ENCODE results near the gene MPPED1.

DNA sequence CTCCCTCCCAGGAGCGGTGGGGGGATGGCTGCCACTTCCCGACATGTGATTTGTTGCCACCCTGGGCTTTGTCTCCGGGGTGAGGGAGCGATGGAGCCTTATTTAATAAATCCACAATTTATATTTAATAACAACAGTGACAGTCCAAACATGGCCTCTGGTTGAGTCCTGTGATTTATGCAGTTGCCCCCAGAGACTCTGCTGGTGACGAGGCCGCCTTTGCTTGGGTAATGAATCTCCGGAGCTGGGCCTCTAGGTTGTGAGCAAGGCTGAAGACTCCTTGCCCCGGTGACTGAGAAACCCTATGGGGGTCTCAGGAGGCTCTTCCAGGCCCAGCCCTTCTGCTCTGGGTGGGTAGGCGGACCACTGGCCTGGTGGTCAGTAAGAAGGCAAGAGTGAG lies 16.7 kb downstream of the MPPED1 start:
- TF ChIP-seq, protein P1, sequence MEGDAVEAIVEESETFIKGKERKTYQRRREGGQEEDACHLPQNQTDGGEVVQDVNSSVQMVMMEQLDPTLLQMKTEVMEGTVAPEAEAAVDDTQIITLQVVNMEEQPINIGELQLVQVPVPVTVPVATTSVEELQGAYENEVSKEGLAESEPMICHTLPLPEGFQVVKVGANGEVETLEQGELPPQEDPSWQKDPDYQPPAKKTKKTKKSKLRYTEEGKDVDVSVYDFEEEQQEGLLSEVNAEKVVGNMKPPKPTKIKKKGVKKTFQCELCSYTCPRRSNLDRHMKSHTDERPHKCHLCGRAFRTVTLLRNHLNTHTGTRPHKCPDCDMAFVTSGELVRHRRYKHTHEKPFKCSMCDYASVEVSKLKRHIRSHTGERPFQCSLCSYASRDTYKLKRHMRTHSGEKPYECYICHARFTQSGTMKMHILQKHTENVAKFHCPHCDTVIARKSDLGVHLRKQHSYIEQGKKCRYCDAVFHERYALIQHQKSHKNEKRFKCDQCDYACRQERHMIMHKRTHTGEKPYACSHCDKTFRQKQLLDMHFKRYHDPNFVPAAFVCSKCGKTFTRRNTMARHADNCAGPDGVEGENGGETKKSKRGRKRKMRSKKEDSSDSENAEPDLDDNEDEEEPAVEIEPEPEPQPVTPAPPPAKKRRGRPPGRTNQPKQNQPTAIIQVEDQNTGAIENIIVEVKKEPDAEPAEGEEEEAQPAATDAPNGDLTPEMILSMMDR (IDR thresholded peaks at IDR 0.05): no peak
- TF ChIP-seq, protein P2, sequence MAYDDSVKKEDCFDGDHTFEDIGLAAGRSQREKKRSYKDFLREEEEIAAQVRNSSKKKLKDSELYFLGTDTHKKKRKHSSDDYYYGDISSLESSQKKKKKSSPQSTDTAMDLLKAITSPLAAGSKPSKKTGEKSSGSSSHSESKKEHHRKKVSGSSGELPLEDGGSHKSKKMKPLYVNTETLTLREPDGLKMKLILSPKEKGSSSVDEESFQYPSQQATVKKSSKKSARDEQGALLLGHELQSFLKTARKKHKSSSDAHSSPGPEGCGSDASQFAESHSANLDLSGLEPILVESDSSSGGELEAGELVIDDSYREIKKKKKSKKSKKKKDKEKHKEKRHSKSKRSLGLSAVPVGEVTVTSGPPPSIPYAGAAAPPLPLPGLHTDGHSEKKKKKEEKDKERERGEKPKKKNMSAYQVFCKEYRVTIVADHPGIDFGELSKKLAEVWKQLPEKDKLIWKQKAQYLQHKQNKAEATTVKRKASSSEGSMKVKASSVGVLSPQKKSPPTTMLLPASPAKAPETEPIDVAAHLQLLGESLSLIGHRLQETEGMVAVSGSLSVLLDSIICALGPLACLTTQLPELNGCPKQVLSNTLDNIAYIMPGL (CRISPR knock-in tag; IDR thresholded peaks at IDR 0.05): no peak
- TF ChIP-seq NR2C2 (CRISPR knock-in tag; IDR thresholded peaks at IDR 0.05) (no peak), ELF4 (CRISPR knock-in tag; IDR thresholded peaks at IDR 0.05; ENCODE audit: low read depth) (no peak), ZNF121 (CRISPR knock-in tag; IDR thresholded peaks at IDR 0.05) (no peak), MXD4 (CRISPR knock-in tag; IDR thresholded peaks at IDR 0.05; ENCODE audit: borderline replicate concordance) (no peak), ZNF423 (CRISPR knock-in tag; IDR thresholded peaks at IDR 0.05) (no peak), JUN (CRISPR knock-in tag; IDR thresholded peaks at IDR 0.05) (no peak)
- TF ChIP-seq, protein P3, sequence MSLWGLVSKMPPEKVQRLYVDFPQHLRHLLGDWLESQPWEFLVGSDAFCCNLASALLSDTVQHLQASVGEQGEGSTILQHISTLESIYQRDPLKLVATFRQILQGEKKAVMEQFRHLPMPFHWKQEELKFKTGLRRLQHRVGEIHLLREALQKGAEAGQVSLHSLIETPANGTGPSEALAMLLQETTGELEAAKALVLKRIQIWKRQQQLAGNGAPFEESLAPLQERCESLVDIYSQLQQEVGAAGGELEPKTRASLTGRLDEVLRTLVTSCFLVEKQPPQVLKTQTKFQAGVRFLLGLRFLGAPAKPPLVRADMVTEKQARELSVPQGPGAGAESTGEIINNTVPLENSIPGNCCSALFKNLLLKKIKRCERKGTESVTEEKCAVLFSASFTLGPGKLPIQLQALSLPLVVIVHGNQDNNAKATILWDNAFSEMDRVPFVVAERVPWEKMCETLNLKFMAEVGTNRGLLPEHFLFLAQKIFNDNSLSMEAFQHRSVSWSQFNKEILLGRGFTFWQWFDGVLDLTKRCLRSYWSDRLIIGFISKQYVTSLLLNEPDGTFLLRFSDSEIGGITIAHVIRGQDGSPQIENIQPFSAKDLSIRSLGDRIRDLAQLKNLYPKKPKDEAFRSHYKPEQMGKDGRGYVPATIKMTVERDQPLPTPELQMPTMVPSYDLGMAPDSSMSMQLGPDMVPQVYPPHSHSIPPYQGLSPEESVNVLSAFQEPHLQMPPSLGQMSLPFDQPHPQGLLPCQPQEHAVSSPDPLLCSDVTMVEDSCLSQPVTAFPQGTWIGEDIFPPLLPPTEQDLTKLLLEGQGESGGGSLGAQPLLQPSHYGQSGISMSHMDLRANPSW (CRISPR knock-in tag; conservative IDR thresholded peaks at IDR 0.05; ENCODE audit: low read depth): no peak
- TF ChIP-seq, protein P4, sequence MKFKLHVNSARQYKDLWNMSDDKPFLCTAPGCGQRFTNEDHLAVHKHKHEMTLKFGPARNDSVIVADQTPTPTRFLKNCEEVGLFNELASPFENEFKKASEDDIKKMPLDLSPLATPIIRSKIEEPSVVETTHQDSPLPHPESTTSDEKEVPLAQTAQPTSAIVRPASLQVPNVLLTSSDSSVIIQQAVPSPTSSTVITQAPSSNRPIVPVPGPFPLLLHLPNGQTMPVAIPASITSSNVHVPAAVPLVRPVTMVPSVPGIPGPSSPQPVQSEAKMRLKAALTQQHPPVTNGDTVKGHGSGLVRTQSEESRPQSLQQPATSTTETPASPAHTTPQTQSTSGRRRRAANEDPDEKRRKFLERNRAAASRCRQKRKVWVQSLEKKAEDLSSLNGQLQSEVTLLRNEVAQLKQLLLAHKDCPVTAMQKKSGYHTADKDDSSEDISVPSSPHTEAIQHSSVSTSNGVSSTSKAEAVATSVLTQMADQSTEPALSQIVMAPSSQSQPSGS (CRISPR knock-in tag; IDR thresholded peaks at IDR 0.05; ENCODE audit: borderline replicate concordance, low read depth): no peak
- TF ChIP-seq, protein P5, sequence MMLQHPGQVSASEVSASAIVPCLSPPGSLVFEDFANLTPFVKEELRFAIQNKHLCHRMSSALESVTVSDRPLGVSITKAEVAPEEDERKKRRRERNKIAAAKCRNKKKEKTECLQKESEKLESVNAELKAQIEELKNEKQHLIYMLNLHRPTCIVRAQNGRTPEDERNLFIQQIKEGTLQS (CRISPR knock-in tag; conservative IDR thresholded peaks at IDR 0.05): no peak
- TF ChIP-seq, protein P6, sequence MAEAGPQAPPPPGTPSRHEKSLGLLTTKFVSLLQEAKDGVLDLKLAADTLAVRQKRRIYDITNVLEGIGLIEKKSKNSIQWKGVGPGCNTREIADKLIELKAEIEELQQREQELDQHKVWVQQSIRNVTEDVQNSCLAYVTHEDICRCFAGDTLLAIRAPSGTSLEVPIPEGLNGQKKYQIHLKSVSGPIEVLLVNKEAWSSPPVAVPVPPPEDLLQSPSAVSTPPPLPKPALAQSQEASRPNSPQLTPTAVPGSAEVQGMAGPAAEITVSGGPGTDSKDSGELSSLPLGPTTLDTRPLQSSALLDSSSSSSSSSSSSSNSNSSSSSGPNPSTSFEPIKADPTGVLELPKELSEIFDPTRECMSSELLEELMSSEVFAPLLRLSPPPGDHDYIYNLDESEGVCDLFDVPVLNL (CRISPR knock-in tag; IDR thresholded peaks at IDR 0.05; ENCODE audit: borderline replicate concordance, low read depth): no peak

Measured in WTC11 (cell line).